Muscle of back (tissue), 11 donors: ENCODE measurements around the gene RPS3. TPM values are rescaled to one million over a fixed set of nuclear protein-coding genes. Genes with fewer than 3 reads are reported as not detected.
"Not testable (repeated sequence)": the region's sequence is repeated elsewhere in the genome, so short reads cannot be mapped to it uniquely, and the experiment has no call there.

Experiments used
- DNase-seq, 3 donors: peaks; one replicate each; pipeline versions ENCODE4 v3.0.0 to v3.0.0-alpha.2; 2013
- polyA plus RNA-seq, 10 donors: library from polyadenylated mRNA; unstranded; fragments of 120-200 nt; gene quantifications; one replicate each; pipeline ENCODE4 v1.2.1, GENCODE V29; 2013; ENCODE audit not compliant: insufficient read length in 10 of 10

Gene RPS3
- polyA plus RNA-seq, 10 donors, result 2,502 to 3,842 (median 3,380) TPM

DNA sequence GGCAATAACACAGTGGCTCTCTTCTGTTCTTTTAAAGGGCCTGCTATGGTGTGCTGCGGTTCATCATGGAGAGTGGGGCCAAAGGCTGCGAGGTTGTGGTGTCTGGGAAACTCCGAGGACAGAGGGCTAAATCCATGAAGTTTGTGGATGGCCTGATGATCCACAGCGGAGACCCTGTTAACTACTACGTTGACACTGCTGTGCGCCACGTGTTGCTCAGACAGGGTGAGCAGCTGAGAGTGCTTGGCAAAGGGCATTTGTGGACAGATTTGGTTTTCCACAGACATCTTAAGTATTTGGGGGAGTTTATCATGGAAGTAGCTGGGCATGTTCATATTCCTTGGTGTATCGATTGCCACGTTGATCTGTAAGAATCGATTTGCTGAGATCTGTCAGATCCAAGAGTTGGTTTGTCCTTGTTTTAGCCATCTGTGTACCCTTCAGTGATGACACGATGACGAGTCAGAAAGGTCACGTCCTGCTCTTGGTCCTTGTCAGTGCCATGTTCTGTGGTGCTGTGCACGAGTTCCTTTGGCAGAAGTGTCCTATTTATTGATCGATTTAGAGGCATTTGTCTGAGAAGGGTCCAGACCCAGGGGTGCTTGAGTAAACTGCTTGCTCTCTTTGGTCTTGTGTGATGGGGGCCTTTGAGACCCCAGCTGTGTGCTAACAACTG, 4.8 kb downstream of the RPS3 start:
- DNase-seq, result no peak

DNA sequence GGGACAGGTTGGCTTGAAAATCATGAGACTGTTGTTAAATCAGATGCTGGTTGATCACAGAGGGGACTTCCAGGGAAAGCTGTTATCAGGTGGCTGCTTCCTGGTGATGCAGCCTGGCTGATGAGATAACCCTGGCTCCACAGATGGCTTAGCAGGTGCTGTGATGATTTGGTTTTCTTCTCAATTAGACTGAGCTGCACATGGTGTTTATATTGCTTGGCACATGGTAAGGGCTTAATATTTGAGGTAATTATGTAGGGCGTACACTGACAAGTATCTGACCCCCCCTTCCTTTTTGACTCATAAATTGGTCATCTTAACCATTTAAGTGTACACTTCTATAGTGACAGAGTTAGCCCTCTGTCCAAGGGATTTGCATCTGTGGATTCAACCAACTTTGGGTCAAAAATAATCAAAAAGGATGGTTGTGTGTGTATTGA, 7.0 kb downstream of the RPS3 start:
- no peak for DNase-seq

DNA sequence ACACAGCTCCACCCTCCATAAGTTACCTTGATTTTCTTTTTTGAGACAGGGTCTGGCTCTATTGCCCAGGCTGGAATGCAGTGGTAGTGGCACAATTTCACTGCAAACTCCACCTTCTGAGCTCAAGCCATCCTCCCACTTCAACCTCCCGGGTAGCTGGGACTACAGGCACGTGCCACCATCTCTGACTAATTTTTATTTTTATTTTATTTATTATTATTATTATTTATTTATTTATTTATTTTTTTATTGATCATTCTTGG, 9.6 kb downstream of the RPS3 start:
- DNase-seq, result no peak

GRCh38 chr11:75409971-75410370, 10.7 kb downstream of the RPS3 start:
- not testable (repeated sequence) for DNase-seq

GRCh38 chr11:75413146-75413545, 13.8 kb downstream of the RPS3 start:
- DNase-seq, result not testable (repeated sequence)

DNA sequence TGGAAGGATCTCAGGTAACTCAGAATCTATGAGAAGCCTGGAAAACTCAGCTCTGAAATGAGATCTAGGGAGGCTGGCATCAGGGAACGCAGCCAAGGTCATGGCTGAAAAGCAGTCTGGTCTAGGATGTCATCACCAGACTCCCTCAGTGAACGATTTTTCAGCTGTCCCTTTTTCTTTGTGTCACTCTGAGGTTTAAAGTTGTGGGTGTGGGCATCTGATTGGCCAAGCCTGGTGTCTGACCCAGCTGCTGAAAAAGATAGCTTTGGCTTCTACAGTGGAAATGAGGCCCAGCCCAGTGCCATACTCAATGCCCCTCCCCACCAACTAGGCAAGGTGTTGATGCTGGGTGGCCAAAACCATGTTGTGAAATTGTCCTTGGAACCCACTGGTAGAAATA, 14.5 kb downstream of the RPS3 start:
- DNase-seq, result peak in 2 of 3 donors; percentile 35 to 43

DNA sequence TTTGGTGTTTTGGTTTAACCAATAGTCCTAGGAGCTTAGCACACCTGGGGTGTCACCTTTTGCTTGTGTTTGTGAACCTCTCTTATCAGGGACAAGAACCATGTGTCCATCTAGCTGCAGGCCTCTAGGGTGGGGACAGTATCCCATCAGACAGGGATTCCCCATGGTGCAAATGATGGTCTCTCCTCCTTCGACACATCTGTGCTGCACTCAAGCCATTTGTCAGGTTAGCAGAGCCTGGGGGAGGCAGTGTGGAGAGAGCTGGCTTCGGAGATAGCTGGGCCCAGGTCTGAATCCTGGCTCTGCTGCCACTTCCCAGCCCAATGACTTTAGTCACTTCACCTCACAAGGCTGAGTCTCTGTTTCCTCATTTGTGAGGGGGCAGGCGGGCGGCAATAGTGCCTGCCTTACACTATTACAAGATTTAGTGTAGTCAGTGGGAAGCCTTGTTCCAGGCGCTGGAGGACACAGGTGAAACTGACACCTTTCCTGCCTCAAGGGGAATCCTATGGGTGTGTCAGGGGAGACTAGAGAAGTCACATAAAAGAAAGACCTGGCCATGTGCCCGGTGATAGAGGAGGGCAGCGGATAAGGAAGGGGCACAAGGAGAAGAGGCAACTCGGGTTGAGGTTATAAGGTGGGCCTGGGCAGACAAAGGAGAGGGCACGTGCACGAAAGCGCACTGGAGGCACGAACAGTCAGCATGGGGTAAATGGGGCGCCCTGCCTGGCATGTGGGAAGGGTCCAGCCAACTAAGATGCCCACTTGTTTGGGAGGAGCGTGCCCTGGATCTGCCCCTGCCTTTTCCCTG, 21.1 kb downstream of the RPS3 start:
- no peak for DNase-seq

GRCh38 chr11:75421035-75421602, 21.8 kb downstream of the RPS3 start:
- DNase-seq, result no peak

DNA sequence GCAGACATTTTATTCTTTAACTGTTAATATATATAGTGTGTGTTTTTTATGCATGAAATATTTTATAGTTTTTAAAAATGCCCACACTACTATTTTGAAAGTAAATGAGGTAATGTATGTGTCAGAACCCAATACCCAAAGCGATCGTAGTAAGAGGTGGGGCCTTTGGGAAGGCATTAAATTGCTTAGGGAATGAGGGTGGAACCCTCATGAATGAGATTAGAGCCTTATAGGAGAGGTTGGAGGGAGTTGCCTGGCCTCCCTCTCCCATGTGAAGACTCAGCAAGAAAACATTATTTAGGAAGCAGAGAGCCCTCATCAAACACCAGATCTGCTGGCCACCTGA, 22.6 kb downstream of the RPS3 start:
- no peak for DNase-seq

DNA sequence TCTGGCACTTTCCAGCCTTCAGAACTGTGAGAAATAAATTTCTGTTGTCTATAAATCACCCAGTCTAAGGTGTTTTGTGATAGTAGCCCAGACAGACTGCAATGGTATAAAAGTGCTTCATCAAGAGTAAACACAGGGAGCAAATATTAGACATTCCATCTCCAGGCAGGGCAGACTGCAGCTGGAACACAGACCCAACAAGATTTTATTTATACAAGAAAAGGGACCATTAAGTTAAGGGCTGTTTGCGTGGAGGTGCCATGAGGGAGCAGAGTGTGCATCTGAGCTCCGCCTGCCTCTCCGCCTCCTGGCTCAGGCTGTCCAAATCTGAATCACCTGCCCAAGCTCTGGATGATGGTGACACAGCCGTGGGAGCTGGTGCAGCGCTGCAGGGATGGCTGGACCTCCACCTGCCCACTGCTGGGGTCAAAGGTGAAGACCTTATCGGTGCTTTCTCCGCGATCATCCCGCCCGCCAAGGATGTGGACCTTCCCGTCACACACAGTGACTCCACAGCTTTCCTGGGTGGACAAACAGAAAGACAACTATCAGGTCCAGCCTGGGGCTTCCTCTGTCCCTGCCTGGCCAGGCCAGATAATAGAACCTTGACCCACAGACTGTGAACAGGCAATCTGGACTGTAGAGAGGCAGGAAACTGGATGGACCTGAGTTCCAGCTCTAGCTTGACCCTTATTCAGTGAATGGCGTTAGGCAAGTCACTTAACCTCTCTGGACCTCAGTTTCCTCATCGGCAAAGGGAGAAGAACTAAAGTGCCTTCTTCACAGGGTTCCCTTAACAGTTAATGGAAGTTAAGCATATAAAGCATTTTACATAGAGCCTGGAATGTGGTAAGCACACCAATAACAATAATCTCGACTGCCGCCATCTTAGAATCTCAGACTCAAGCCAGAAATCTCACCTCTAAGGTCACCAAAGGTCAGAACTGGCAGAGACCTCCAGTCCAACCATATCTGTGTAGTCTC, 23.2 kb downstream of the RPS3 start:
- DNase-seq, result no peak

GRCh38 chr11:75423721-75424120, 24.4 kb downstream of the RPS3 start:
- DNase-seq, result no peak

DNA sequence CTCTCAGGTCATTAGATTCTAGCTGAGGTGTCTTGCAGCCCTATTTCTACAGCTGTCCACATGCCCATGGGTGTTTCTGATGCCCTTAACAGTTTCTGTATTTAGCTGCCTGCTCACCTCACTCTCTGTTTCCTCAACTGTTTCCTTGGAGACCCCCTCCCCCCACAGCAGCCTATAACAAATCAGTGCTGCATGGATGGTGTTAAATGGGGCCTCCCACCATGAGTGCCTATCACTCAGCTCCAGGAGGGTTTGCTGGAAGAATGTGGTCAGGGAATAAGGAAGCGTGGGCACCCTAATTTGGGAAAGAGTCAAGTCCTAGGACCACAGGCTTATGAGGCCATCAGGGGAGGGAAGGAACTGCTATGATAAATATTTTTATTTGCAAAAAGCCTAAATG, 25.1 kb downstream of the RPS3 start:
- DNase-seq, result no peak

DNA sequence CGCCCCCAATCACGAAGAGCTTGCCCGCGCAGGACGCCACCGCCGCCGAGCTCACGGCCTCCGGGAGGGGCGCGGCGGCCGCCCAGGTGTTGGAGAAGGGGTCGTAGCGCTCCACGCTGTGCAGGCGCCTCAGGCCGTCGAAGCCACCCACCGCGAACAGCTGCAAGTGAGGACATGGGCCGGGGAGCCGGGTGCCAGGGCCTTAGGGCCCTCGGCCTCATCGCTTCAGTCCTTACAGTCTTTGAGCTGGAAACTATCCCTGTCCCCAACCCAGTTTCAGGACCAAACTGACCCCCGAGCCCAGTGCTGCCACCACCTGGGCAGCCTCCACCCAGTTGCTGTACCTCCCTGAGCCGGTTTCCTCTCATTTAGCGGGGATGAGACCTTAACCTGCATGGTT, 26.1 kb downstream of the RPS3 start:
- no peak for DNase-seq

DNA sequence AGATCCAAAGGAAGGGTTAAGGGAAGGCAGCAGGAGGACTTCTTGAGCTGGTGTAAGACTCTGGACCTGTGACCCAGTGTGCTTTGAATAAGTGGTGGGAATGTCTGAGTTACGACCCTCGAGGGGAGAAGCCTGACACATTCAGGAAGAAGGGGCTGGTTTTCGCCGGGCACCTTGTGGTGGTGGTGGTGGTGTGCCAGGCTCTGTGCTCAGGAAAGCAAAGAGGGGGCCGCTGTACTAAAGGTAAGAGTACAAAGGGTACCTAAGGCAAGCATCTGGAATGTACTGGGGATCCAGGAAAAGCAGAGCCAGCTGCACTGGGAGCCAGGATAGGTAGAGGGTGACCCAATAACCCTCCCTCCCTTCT, 27.4 kb downstream of the RPS3 start:
- no peak for DNase-seq

DNA sequence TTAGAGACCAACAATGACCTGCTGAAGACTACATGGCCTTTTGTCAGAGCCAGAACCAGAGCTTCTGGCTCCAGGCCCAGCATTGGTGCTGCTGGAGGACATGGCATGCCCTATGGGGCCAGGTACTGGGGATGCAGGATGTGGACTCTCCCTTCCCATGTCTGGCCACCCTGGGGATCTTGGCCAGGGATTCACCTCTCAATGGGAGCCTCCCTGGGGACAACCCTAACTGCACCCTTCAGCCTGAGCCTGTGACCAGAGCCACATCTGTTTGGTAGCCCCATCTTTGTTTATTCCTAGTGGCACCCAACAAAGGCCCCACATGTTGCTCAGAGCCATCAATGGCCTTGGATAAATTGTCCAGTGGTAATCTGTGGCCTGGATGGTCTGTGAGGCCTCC, 27.9 kb downstream of the RPS3 start:
- DNase-seq, result no peak

DNA sequence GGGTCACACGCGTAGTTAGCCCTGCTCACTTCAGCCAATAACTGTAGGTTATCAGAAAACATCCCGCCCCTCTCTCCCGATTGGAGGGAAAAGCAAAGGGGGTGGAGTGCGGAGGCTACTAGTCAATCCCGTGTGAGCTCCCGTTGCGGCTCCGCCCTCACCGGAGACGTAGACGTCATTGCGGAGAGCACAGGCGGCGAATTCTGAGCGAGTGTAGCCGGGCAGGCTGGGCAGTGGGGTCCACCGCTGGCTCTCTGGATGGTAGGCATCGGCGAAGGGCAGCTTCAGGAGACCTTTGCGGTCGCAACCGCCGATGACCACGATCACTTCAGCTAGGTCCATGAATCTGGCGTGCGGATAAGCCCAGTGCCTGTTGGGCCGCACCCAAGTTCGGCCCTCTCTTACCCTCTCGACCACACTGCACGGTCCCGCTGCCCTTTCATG, 29.0 kb downstream of the RPS3 start:
- DNase-seq, result peak; percentile 84 to 94 (median 88)

DNA sequence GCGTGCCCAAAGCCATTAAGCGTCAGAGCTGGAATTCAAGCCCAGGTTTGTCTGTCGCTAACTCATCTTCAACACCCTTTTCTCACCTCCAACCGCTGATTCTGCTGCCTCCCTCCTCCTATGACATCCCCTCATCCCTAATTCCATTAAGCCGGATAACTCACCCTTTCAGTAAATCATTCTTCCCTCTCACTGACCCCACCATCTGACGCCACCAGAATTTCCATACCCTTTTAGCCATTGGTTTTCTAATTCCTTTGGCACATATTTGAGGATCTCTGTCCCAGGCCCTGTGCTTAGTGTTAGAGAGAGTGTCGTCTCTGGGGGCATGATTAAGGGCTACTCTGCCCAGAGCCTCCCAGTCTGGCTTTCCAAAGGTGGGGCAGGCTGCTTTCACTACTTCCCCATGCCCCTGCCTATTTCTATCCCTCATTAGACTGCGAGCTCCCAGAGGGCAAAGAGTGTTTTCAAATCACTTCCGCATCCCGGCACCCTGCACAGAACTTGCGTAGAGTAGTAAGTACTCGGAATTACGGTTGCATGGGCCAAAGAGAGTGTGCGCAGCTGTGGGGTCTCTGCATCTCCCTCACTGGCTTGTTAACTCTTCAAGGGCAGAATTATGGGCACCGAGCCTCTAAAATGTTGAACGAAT, 29.8 kb downstream of the RPS3 start:
- no peak for DNase-seq

- DNase-seq, result no peak
Measured at GRCh38 chr11:75429641-75429901, 30.3 kb downstream of the RPS3 start.

- DNase-seq, result peak; percentile 48 to 83 (median 62)
Measured at GRCh38 chr11:75429902-75430713, 30.8 kb downstream of the RPS3 start.

GRCh38 chr11:75430714-75431532, 31.6 kb downstream of the RPS3 start:
- no peak for DNase-seq
